Right cardiac atrium (tissue), 5 donors: ENCODE measurements around the gene RNF167. TPM values are rescaled to one million over a fixed set of nuclear protein-coding genes. Genes with fewer than 3 reads are reported as not detected.

Experiments used
- ATAC-seq, 2 donors: fragments of 200-7000 bp; cut with Tn5 transposase; one replicate each; pipeline versions ENCODE4 v1.8.0 to v1.9.1; 2020; ENCODE audit warnings: moderate library complexity in 2 of 2, mild to moderate bottlenecking in 1 of 2
- DNase-seq, 3 donors: peaks; one replicate each; pipeline ENCODE4 v3.0.0-alpha.2; 2020
- H3K27ac ChIP-seq: one replicate; pipeline ENCODE4 v1.5.1; 2013; ENCODE audit warnings: mild to moderate bottlenecking, low read length, control low read depth, moderate library complexity
- H3K27me3 ChIP-seq: one replicate; pipeline ENCODE4 v1.6.1; 2013; ENCODE audit not compliant: control insufficient read depth, insufficient read depth
- H3K4me1 ChIP-seq: one replicate; pipeline ENCODE4 v1.6.1; 2013; ENCODE audit warnings: low read length; ENCODE audit not compliant: control insufficient read depth, insufficient read depth
- H3K4me3 ChIP-seq: one replicate; pipeline ENCODE4 v1.5.1; 2013; ENCODE audit warnings: low read length, control low read depth
- H3K9me3 ChIP-seq: one replicate; pipeline ENCODE4 v1.6.1; 2013; ENCODE audit warnings: low read length; ENCODE audit not compliant: control insufficient read depth
- WGBS: extraction: QIAGEN DNeasy Blood & Tissue Kit; methylation state at CpG from one replicate; pipeline ENCODE4 v1.1.7; 2013; 5-methylcytosine and 5-hydroxymethylcytosine counted together
- intact Hi-C, 4 donors: fragments of 100-400 bp; cut with DNase I; formaldehyde crosslinking; loops; one replicate each; pipeline versions ENCODE4 v1.11.0 to v1.14.0; 2022 to 2023
- polyA plus RNA-seq: library from polyadenylated mRNA; stranded (reverse); fragments of 200-250 nt; gene quantifications from one replicate; pipeline ENCODE4 v1.2.3, GENCODE V29; 2013
- total RNA-seq, 4 donors: library from RNA; stranded (reverse); fragmentation: NEBNext Ultra II Directional; extraction: Animal tissue kit (Norgen Biotek cat#: 25700); gene quantifications; one replicate each; pipeline ENCODE4 v1.2.1, GENCODE V29; 2021
- donor health status: healthy with polysubstance abuse.
- donor health status: DM: no; HTN: yes; CAD: no.
- donor health status: DM: no; HTN: no; CAD: no.
- donor health status: DM: no; HTN: yes; CAD: no; lungs with severe emphysema.
- donor health status: DM: yes; HTN: yes; CAD: no.

RNF167 gene
- total and polyA plus RNA-seq, 5 donors, result 76.6 to 124 (median 89.7) TPM

- no peak overlapping the region for H3K4me3 ChIP-seq
- WGBS, result 72% methylated on average over 14 of the region's 14 CpGs
Observed at GRCh38 chr17:4953451-4953961, 13.4 kb downstream of the RNF167 start.

GRCh38 chr17:4955091-4955490 lies 15.0 kb downstream of the RNF167 start:
- no peaks in the 10 kb centered on the region for H3K4me1 ChIP-seq
- DNase-seq (no peak), ATAC-seq (no peak)
- intact Hi-C loops, result no loop called here
- H3K4me3 ChIP-seq, result no peak overlapping the region
- no peaks in the 10 kb centered on the region for H3K9me3 ChIP-seq
- 98% methylated on average over 8 of the region's 8 CpGs for WGBS
- no peaks in the 10 kb centered on the region for H3K27me3 ChIP-seq
- H3K27ac ChIP-seq, result no peak overlapping the region

More at GRCh38 chr17:4953451-4953961, 13.4 kb downstream of the RNF167 start:
- intact Hi-C loops, result no loop called here
- Histone ChIP-seq H3K9me3 (no peaks in the 10 kb centered on the region), H3K27ac (no peak overlapping the region), H3K27me3 (no peaks in the 10 kb centered on the region), H3K4me1 (no peaks in the 10 kb centered on the region)
- DNase-seq, result no peak
- no peak for ATAC-seq

- H3K9me3 ChIP-seq, result no peaks in the 10 kb centered on the region
- intact Hi-C loops, result no loop called here
- ATAC-seq (no peak), DNase-seq (peak in 1 of 3 donors; percentile 82)
- H3K4me1 ChIP-seq, result no peaks in the 10 kb centered on the region
- 73% methylated on average over 10 of the region's 10 CpGs for WGBS
- no peak overlapping the region for H3K27ac ChIP-seq
- H3K4me3 ChIP-seq, result no peak overlapping the region
- H3K27me3 ChIP-seq, result no peaks in the 10 kb centered on the region
Observed at GRCh38 chr17:4956493-4957061, 16.5 kb downstream of the RNF167 start.

GRCh38 chr17:4958102-4958501 lies 18.0 kb downstream of the RNF167 start:
- ATAC-seq, result no peak
- WGBS, result 66% methylated on average over 3 of the region's 3 CpGs
- no peak overlapping the region for H3K27ac ChIP-seq

GRCh38 chr17:4959261-4959965 lies 19.3 kb downstream of the RNF167 start:
- Histone ChIP-seq H3K27ac (no peak overlapping the region), H3K9me3 (no peaks in the 10 kb centered on the region), H3K27me3 (no peaks in the 10 kb centered on the region), H3K4me1 (no peaks in the 10 kb centered on the region), H3K4me3 (no peak overlapping the region)
- intact Hi-C loops, result no loop called here
- no peak for DNase-seq
- WGBS, result 86% methylated on average over 18 of the region's 18 CpGs
- ATAC-seq, result peak; percentile 7 to 9

More at GRCh38 chr17:4958102-4958501, 18.0 kb downstream of the RNF167 start:
- intact Hi-C loops, result no loop called here
- H3K4me1 ChIP-seq, result no peaks in the 10 kb centered on the region
- no peaks in the 10 kb centered on the region for H3K9me3 ChIP-seq
- DNase-seq, result no peak
- H3K4me3 ChIP-seq, result no peak overlapping the region
- no peaks in the 10 kb centered on the region for H3K27me3 ChIP-seq

- ATAC-seq (no peak), DNase-seq (no peak)
- H3K4me1 ChIP-seq, result no peaks in the 10 kb centered on the region
- WGBS, result 81% methylated on average over 9 of the region's 9 CpGs
- intact Hi-C loops, result no loop called here
- no peaks in the 10 kb centered on the region for H3K27me3 ChIP-seq
- no peak overlapping the region for H3K27ac ChIP-seq
- no peaks in the 10 kb centered on the region for H3K9me3 ChIP-seq
- H3K4me3 ChIP-seq, result no peak overlapping the region
Observed at GRCh38 chr17:4960279-4960922, 20.3 kb downstream of the RNF167 start.

GRCh38 chr17:4965311-4965986 lies 25.4 kb downstream of the RNF167 start:
- H3K4me1 ChIP-seq, result no peaks in the 10 kb centered on the region
- ATAC-seq (no peak), DNase-seq (no peak)
- no peak overlapping the region for H3K27ac ChIP-seq
- 97% methylated on average over 15 of the region's 15 CpGs for WGBS
- H3K27me3 ChIP-seq, result no peaks in the 10 kb centered on the region
- no peaks in the 10 kb centered on the region for H3K9me3 ChIP-seq
- intact Hi-C loops, result no loop called here
- no peak overlapping the region for H3K4me3 ChIP-seq

- Histone ChIP-seq H3K9me3 (no peaks in the 10 kb centered on the region), H3K27ac (peak overlapping the region; percentile 93), H3K4me3 (peak overlapping the region; percentile 54), H3K4me1 (no peaks in the 10 kb centered on the region), H3K27me3 (no peaks in the 10 kb centered on the region)
- peak; percentile 98 to 99 (median 99) for DNase-seq
- intact Hi-C loops, result no loop called here
- under 1% methylated on average over 42 of the region's 42 CpGs for WGBS
- peak; percentile 94 to 95 for ATAC-seq
Observed at GRCh38 chr17:4966844-4967538, 26.9 kb downstream of the RNF167 start.

- peaks cover 2% of the 10 kb centered on the region for H3K4me1 ChIP-seq
- ATAC-seq (peak; percentile 85 to 87), DNase-seq (peak; percentile 93 to 97 (median 97))
- peak within 1 kb of the TSS; percentile 54 for H3K4me3 ChIP-seq
- intact Hi-C loops, result no loop called here
- no peaks in the 10 kb centered on the region for H3K27me3 ChIP-seq
- H3K27ac ChIP-seq, result peak within 1 kb of the TSS; percentile 93
- 1% methylated on average over 66 of the region's 66 CpGs for WGBS
- no peaks in the 10 kb centered on the region for H3K9me3 ChIP-seq
Observed at GRCh38 chr17:4967539-4968485, 27.7 kb downstream of the RNF167 start, which contains the start of gene SPAG7. Gene SPAG7 (minus strand): TSS chr17:4967817. CDS start chr17:4967804, 13 bp downstream.
